Measurements from ENCODE around the gene PGA3.
"Not testable (repeated sequence)": the region's sequence is repeated elsewhere in the genome, so short reads cannot be mapped to it uniquely, and the experiment has no call there.

Gene PGA3

GRCh38 chr11:61162092-61162941 lies 41.0 kb upstream of the PGA3 start:
- H3K9ac ChIP-seq (ENCODE audit: low read depth, low read length), result peak overlapping the region; percentile 93; the same call in 1 of the 2 replicates
- H3K27ac ChIP-seq (ENCODE audit: low read depth, low read length), result peak overlapping the region; percentile 97; the same call in 1 of the 2 replicates
- peaks cover 4% of the 10 kb centered on the region; the same call in 1 of the 2 replicates for H3K36me3 ChIP-seq (ENCODE audit: insufficient read depth, low read length)
- no peaks in the 10 kb centered on the region for H3K27me3 ChIP-seq (ENCODE audit: insufficient read depth, low read length)
- peaks cover 23% of the 10 kb centered on the region for H3K4me1 ChIP-seq (ENCODE audit: insufficient read depth, low read length)
- H3K4me3 ChIP-seq (ENCODE audit: low read length), result peak overlapping the region; percentile 85
- H3K9me3 ChIP-seq (ENCODE audit: insufficient read depth, low read depth, low read length), result no peaks in the 10 kb centered on the region
- WGBS, result 88% methylated on average over 8 of the region's 8 CpGs

DNA sequence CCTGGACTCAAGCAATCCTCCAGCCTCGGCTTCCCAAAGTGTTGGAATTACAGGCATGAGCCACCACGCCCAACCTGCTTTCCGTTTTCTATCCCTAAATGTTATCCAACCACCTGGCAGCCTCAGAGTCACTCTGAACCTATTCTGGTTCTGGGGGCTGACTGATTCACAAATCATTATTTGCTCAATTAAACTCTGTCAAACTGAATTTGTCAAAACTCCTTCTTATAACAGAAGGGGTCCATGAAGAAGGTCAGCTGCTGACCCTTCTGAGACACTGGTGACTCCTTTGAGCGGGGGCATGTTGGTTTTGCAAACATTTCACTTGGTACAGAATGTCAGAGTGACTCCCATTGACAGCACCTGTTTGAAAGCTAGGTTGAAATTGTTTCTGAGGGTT lies 40.3 kb upstream of the PGA3 start:
- no peaks in the 10 kb centered on the region for H3K9me3 ChIP-seq (ENCODE audit: insufficient read depth, low read depth, low read length)
- no peak overlapping the region for H3K27ac ChIP-seq (ENCODE audit: low read depth, low read length)
- WGBS, result 94% methylated on average over 4 of the region's 4 CpGs
- no peaks in the 10 kb centered on the region for H3K36me3 ChIP-seq (ENCODE audit: insufficient read depth, low read length)
- peaks cover 23% of the 10 kb centered on the region for H3K4me1 ChIP-seq (ENCODE audit: insufficient read depth, low read length)
- H3K9ac ChIP-seq (ENCODE audit: low read depth, low read length), result no peak overlapping the region
- H3K4me3 ChIP-seq (ENCODE audit: low read length), result no peak overlapping the region
- no peaks in the 10 kb centered on the region for H3K27me3 ChIP-seq (ENCODE audit: insufficient read depth, low read length)

DNA sequence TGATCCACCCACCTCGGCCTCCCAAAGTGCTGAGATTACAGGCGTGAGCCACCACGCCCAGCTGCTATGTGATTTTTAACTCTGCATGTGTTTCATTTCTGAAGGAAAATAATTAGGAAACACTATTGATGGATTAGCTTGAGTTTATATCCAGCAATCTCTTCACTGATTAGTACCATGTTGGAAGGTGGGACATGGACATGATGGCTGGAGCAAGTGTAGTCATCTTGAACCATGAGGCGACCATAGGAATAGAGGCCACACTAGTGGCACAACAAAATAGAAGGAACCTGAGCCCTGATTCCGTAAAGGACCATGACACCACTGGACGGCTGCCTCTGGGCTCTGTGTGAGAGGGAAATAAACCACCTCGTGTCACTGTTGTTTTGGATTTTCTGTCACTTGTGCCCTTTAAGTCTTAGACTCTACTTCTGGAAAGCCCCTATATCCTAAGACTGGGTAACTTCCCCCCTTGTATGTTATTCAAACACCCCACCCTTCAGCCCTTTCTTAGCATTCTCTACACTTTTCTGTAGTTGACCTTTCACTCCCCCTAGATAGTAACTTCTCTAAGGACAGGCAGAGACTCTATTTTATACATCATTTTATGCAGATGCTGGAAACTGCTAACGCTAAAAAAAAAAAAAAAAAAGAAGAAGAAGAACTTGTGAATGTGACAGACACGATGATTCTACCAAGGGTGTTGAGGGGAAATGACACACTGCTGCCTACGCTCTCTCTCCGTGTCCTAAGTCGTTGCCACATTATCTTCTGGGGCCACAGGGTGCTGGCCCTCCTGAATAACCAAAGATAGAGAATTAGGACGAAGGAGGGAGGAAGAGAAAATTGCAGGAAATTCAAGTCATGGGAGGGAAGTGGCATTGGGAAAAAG lies 39.4 kb upstream of the PGA3 start:
- no peaks in the 10 kb centered on the region for H3K9me3 ChIP-seq (ENCODE audit: insufficient read depth, low read depth, low read length)
- no peaks in the 10 kb centered on the region for H3K27me3 ChIP-seq (ENCODE audit: insufficient read depth, low read length)
- H3K36me3 ChIP-seq (ENCODE audit: insufficient read depth, low read length), result no peaks in the 10 kb centered on the region
- no peak overlapping the region for H3K4me3 ChIP-seq (ENCODE audit: low read length)
- 85% methylated on average over 13 of the region's 13 CpGs for WGBS
- no peak overlapping the region for H3K9ac ChIP-seq (ENCODE audit: low read depth, low read length)
- peaks cover 17% of the 10 kb centered on the region for H3K4me1 ChIP-seq (ENCODE audit: insufficient read depth, low read length)
- no peak overlapping the region for H3K27ac ChIP-seq (ENCODE audit: low read depth, low read length)

DNA sequence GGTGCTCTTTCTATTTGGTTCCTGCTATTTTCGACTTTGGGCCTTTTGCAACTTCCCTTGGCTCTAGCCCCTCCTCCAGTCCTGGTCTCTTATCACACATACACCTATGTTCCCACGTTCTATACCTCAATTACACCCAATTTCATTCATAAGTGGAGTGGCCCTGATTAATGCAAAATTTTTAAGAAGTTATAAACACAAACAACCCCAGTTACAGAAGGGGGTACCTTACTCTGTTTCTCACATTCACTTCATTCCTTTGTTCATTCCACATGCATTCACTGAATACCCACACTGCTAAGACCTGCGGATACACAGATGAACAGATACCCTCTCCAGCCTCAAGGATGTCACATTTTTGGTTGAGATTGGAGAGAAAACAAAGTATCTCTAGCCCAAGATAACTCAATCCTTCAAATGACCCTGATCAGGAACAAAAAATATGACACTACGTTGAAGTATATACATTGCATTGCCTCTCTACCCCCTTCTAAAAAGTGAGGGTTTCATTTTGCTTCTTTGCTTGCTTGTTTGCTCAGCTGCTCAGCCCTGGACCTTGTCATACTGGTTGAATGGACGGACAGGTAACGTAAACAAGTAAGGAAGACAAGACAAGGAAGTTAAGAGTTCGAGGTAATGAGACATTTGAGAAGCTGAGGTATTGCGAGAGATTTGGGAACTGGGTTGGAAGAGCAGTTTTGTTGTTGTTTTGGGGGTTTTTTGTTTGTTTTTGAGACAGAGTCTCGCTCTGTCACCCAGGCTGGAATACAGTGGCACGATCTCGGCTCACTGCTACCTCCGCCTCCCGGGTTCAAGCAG lies 38.5 kb upstream of the PGA3 start:
- Histone ChIP-seq H3K9ac (ENCODE audit: low read depth, low read length) (no peak overlapping the region), H3K9me3 (ENCODE audit: insufficient read depth, low read depth, low read length) (no peaks in the 10 kb centered on the region), H3K27me3 (ENCODE audit: insufficient read depth, low read length) (no peaks in the 10 kb centered on the region), H3K36me3 (ENCODE audit: insufficient read depth, low read length) (no peaks in the 10 kb centered on the region), H3K4me3 (ENCODE audit: low read length) (no peak overlapping the region), H3K4me1 (ENCODE audit: insufficient read depth, low read length) (peaks cover 14% of the 10 kb centered on the region), H3K27ac (ENCODE audit: low read depth, low read length) (no peak overlapping the region)
- WGBS, result 92% methylated on average over 13 of the region's 13 CpGs

- H3K4me3 ChIP-seq (ENCODE audit: low read length); H3K4me1 ChIP-seq (ENCODE audit: insufficient read depth, low read length); H3K27me3 ChIP-seq (ENCODE audit: insufficient read depth, low read length); H3K9ac ChIP-seq (ENCODE audit: low read depth, low read length); H3K9me3 ChIP-seq (ENCODE audit: insufficient read depth, low read depth, low read length); H3K36me3 ChIP-seq (ENCODE audit: insufficient read depth, low read length); H3K27ac ChIP-seq (ENCODE audit: low read depth, low read length): not testable (repeated sequence)
- WGBS, result no CpG with 5 or more reads among the region's 7 CpGs
Observed at GRCh38 chr11:61165785-61166184, 37.5 kb upstream of the PGA3 start.

GRCh38 chr11:61166331-61166730 lies 37.0 kb upstream of the PGA3 start:
- not testable (repeated sequence) for H3K27me3 ChIP-seq (ENCODE audit: insufficient read depth, low read length)
- 94% methylated on average over 27 of the region's 31 CpGs for WGBS

GRCh38 chr11:61168042-61168688 lies 35.1 kb upstream of the PGA3 start:
- no peak overlapping the region for H3K27ac ChIP-seq (ENCODE audit: low read depth, low read length)
- no peaks in the 10 kb centered on the region for H3K27me3 ChIP-seq (ENCODE audit: insufficient read depth, low read length)

More at GRCh38 chr11:61166331-61166730, 37.0 kb upstream of the PGA3 start:
- not testable (repeated sequence) for H3K27ac ChIP-seq (ENCODE audit: low read depth, low read length); H3K9me3 ChIP-seq (ENCODE audit: insufficient read depth, low read depth, low read length); H3K4me3 ChIP-seq (ENCODE audit: low read length); H3K4me1 ChIP-seq (ENCODE audit: insufficient read depth, low read length); H3K36me3 ChIP-seq (ENCODE audit: insufficient read depth, low read length); H3K9ac ChIP-seq (ENCODE audit: low read depth, low read length)

GRCh38 chr11:61168800-61169199 lies 34.5 kb upstream of the PGA3 start:
- Histone ChIP-seq H3K9ac (ENCODE audit: low read depth, low read length) (no peak overlapping the region), H3K9me3 (ENCODE audit: insufficient read depth, low read depth, low read length) (no peaks in the 10 kb centered on the region), H3K4me1 (ENCODE audit: insufficient read depth, low read length) (no peaks in the 10 kb centered on the region), H3K36me3 (ENCODE audit: insufficient read depth, low read length) (no peaks in the 10 kb centered on the region), H3K4me3 (ENCODE audit: low read length) (no peak overlapping the region), H3K27me3 (ENCODE audit: insufficient read depth, low read length) (no peaks in the 10 kb centered on the region), H3K27ac (ENCODE audit: low read depth, low read length) (no peak overlapping the region)
- WGBS, result 95% methylated on average over 1 of the region's 1 CpG

More at GRCh38 chr11:61168042-61168688, 35.1 kb upstream of the PGA3 start:
- Histone ChIP-seq H3K9ac (ENCODE audit: low read depth, low read length) (no peak overlapping the region), H3K9me3 (ENCODE audit: insufficient read depth, low read depth, low read length) (no peaks in the 10 kb centered on the region), H3K36me3 (ENCODE audit: insufficient read depth, low read length) (no peaks in the 10 kb centered on the region), H3K4me1 (ENCODE audit: insufficient read depth, low read length) (no peaks in the 10 kb centered on the region), H3K4me3 (ENCODE audit: low read length) (no peak overlapping the region)
- WGBS, result 93% methylated on average over 7 of the region's 9 CpGs

DNA sequence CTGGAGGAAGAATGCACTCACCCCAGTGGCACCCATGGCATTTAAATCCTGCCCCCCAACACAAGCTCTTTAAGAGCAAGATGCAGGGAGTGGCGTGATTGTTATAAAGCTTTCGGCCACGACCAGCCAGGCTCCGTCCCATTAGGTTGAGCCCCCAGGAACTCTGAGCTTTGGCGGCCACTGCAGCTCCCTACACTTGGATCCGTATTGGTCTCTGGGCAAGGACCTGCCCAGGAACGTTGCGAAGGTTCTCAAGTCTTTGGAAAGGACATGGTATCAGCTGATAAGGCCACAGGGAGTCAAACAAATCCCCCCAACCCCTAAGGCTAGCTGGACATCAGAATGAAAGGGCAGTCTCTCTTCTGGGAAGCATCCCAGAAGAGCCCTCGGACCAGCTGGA lies 32.7 kb upstream of the PGA3 start:
- Histone ChIP-seq H3K4me3 (ENCODE audit: low read length) (no peak overlapping the region), H3K36me3 (ENCODE audit: insufficient read depth, low read length) (no peaks in the 10 kb centered on the region), H3K27ac (ENCODE audit: low read depth, low read length) (no peak overlapping the region), H3K9me3 (ENCODE audit: insufficient read depth, low read depth, low read length) (no peaks in the 10 kb centered on the region), H3K9ac (ENCODE audit: low read depth, low read length) (no peak overlapping the region), H3K27me3 (ENCODE audit: insufficient read depth, low read length) (0 out of 2 replicates have a peak, but pooled peaks cover 3% of the 10 kb centered on the region), H3K4me1 (ENCODE audit: insufficient read depth, low read length) (no peaks in the 10 kb centered on the region)
- WGBS, result 85% methylated on average over 9 of the region's 9 CpGs

DNA sequence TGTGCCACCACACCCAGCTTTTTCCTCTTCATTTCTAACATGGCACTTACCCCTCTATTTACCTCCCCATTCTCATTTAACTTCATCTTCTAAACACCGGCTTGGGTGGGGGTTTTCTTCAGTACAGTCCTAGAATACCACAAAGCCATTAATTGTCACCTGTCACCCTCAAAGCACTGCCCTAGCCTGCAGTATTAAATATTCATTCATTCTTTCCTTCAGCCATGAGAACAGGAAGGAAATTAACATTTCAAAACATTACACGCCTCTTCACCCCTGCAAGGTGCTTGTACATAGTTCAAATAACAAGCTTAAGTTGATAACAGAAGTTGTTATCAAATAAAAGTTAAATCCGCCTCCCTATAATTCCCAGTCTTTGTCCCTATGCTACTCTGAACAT lies 31.4 kb upstream of the PGA3 start:
- H3K9ac ChIP-seq (ENCODE audit: low read depth, low read length), result no peak overlapping the region
- H3K9me3 ChIP-seq (ENCODE audit: insufficient read depth, low read depth, low read length), result no peaks in the 10 kb centered on the region
- 0 out of 2 replicates have a peak, but pooled peaks cover 3% of the 10 kb centered on the region for H3K27me3 ChIP-seq (ENCODE audit: insufficient read depth, low read length)
- H3K27ac ChIP-seq (ENCODE audit: low read depth, low read length), result no peak overlapping the region
- no peaks in the 10 kb centered on the region for H3K4me1 ChIP-seq (ENCODE audit: insufficient read depth, low read length)
- H3K36me3 ChIP-seq (ENCODE audit: insufficient read depth, low read length), result no peaks in the 10 kb centered on the region
- 88% methylated on average over 3 of the region's 3 CpGs for WGBS
- no peak overlapping the region for H3K4me3 ChIP-seq (ENCODE audit: low read length)
